NCI-H187 treated with DMSO at 0.1 percent for 48 hours (cell line): ENCODE measurements around the gene ST3GAL3.

Experiments
- DNase-seq: peaks from one replicate; lab custom pipeline; 2025; lab: John Stamatoyannopoulos, UW

ST3GAL3 gene

GRCh38 chr1:43878854-43879253 lies 171.5 kb downstream of the ST3GAL3 start:
- no peak for DNase-seq

GRCh38 chr1:43879414-43879813 lies 172.1 kb downstream of the ST3GAL3 start:
- no peak for DNase-seq

- DNase-seq: no peak
These were observed 172.7 kb downstream of the ST3GAL3 start for GRCh38 chr1:43879996-43880395.

- no peak for DNase-seq
These were observed 173.3 kb downstream of the ST3GAL3 start for GRCh38 chr1:43880604-43881003.

GRCh38 chr1:43881415-43881814 lies 174.1 kb downstream of the ST3GAL3 start:
- no peak for DNase-seq

- DNase-seq: no peak
These were observed 175.4 kb downstream of the ST3GAL3 start for GRCh38 chr1:43882763-43883162.

- DNase-seq: no peak
These were observed 176.0 kb downstream of the ST3GAL3 start for GRCh38 chr1:43883321-43883720.

- no peak for DNase-seq
These were observed 178.0 kb downstream of the ST3GAL3 start for GRCh38 chr1:43885279-43885801.

- DNase-seq: no peak
These were observed 180.4 kb downstream of the ST3GAL3 start for GRCh38 chr1:43887748-43888147.

- DNase-seq: no peak
These were observed 183.5 kb downstream of the ST3GAL3 start for GRCh38 chr1:43890815-43891214.

- no peak for DNase-seq
These were observed 185.7 kb downstream of the ST3GAL3 start for GRCh38 chr1:43893006-43893405.

GRCh38 chr1:43898981-43899380 lies 191.6 kb downstream of the ST3GAL3 start:
- no peak for DNase-seq

GRCh38 chr1:43900386-43900785 lies 193.1 kb downstream of the ST3GAL3 start:
- DNase-seq: no peak

- no peak for DNase-seq
These were observed 194.0 kb downstream of the ST3GAL3 start for GRCh38 chr1:43901196-43901961.

GRCh38 chr1:43902058-43902831 lies 194.9 kb downstream of the ST3GAL3 start:
- no peak for DNase-seq

- DNase-seq: no peak
These were observed 197.6 kb downstream of the ST3GAL3 start for GRCh38 chr1:43904660-43905551.

- no peak for DNase-seq
These were observed 200.9 kb downstream of the ST3GAL3 start for GRCh38 chr1:43908226-43908625.

GRCh38 chr1:43908858-43909257 lies 201.5 kb downstream of the ST3GAL3 start:
- no peak for DNase-seq

- no peak for DNase-seq
These were observed 203.0 kb downstream of the ST3GAL3 start for GRCh38 chr1:43910343-43910742.

GRCh38 chr1:43912607-43913006 lies 205.3 kb downstream of the ST3GAL3 start:
- DNase-seq: no peak

- DNase-seq: no peak
These were observed 205.7 kb downstream of the ST3GAL3 start for GRCh38 chr1:43913051-43913501.
